Measurements from ENCODE around the gene CENPS.
A peak's percentile ranks its signal among the peaks of the same experiment; 100 is the strongest.
"Not testable (repeated sequence)": the region's sequence is repeated elsewhere in the genome, so short reads cannot be mapped to it uniquely, and the experiment has no call there.

CENPS gene

DNA sequence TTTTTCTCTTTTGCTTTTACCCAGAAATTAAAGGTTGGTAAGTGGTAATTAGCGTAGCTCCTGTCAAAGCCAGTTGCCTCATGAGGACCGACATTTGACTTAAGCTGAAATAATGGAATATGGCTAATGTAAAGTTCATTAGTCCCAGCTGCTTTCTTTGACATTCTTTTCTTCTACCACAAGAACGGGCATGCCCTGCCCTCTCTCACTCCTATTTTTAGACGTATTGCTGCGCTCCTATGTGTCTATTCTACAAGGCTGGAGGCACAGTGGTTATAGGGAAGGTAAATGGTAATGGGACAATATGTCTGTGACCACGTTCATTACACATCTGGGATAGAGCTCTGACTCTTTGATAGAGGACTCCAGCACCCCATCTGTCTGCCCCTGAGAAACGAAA, 26.4 kb downstream of the CENPS start:
- DNase-seq: no peak

DNA sequence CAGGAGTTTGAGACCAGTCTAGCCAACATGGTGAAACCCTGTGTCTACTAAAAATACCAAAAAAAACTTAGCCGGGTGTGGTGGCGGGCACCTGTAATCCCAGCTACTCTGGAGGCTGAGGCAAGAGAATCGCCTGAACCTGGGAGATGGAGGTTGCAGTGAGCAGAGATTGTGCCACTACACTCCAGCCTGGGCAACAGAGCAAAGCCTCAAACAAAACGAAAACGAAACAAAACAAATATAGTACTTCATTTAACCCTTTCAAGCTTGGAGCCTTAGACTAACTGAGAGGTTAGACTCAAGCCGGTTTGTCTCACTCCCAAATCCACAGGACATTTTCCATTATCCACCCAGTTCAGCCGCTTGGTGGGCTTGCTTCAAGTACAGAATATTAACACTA, 27.2 kb downstream of the CENPS start:
- DNase-seq: not testable (repeated sequence)

DNA sequence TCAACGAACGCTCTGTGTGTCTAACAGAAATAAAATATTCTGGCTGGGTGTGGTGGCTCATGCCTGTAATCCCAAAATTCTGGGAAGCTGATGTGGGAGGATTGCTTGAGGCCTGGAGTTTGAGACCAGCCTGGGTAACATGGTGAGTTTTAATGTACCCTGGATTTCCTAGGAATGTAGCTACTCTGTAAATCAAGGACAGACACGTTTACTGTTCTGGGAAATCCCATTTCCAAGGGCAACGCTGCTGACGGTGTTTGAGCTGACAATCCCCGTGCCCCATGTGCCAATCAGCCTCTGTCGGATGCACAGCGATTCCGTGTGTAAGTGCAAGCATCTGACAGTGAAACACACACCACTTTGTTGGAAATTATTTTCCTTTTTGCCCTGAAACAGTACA, 27.6 kb downstream of the CENPS start:
- no peak for DNase-seq

DNA sequence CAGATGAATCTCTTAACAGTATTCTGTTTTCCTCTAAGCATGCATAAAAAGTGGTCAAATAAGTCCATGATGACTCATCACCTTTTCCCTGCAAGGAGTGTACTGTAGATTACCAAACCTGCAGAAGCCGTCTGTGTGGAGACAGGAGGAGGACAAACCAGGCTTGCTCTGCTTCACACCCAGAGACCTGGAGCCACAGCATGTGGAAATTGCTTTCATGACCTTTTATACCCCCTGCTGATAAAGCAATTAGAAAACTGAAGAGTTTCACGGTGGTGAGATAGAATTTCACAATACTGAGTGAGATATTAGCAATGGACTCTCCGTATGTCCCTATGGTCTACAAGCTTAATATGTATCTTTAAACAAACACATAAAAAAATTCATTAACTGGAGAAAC, 29.0 kb downstream of the CENPS start:
- no peak for DNase-seq

DNA sequence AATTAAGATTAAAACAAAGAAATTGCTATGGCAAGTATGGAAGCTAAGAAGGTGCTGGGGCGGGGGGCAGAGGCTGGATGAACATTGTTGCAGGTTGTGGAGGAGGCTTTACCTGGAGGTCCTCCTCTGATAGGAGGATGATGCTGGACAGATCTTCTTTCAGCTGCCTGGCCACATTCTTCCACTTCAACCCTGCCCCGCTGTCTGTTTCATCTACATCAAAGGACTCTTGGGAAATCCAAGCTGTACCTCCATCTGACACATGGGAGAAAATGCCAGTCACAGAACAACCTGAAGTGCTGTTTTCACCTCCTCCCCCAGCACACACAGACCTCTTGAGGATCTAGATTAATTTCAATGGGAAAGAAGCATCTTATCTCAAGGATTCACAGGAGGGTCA, 36.8 kb downstream of the CENPS start:
- no peak for DNase-seq

DNA sequence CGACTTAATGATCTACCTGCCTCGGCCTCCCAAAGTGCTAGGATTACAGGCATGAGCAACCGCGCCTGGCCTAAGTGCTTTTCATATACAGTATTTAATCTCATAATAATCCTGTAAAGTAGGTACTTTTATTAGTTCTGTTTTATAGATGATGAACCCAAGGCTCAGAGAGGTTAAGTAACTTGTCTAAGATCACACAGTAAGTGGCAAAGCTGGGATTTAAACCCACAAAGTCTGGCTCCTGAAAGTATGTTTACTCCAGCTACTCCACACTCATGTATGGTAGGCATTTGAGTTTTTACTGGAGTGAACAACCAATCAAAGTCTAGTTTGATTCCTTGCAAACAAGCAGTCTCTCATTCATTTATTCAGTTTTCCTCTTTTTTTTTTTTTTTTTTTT, 39.8 kb downstream of the CENPS start:
- no peak for DNase-seq

DNA sequence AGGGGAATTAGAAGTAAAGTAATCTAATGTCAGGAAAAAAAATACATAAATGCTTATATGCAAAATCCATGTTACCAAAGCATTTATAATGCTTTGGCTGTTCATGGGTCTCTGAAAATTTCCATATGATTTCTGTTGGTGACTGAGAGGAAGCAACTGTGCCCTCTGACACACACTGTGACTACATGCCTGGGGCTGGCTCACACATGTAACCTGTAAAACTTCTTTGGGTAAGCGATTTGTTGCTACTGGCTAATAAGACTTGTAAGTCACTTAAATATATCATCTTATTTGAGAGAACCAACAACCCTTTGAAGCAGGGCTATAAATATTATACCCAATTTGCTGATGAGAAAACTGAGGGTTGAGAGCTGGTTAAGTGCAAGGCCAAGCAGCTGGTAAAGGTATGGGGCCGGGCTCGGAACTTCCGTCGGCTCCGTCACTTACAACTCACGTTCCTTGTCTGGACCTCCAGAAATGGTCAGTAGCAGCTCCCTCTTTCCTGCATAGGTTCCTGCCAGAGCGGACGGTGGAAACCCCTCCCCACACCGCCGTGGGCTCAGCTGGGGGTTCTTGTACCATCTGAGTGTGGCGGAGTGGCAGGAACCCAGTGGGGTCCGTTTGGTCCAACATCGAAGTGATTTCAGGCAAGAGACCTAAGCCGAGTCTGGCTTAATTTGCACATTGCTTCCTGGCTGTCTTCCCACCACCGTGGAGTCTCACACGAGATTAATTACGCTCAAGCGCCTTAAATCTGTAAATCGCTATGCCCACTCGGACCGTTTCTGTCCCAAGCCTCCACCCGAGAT, 41.4 kb downstream of the CENPS start:
- DNase-seq: peak; percentile 49

DNA sequence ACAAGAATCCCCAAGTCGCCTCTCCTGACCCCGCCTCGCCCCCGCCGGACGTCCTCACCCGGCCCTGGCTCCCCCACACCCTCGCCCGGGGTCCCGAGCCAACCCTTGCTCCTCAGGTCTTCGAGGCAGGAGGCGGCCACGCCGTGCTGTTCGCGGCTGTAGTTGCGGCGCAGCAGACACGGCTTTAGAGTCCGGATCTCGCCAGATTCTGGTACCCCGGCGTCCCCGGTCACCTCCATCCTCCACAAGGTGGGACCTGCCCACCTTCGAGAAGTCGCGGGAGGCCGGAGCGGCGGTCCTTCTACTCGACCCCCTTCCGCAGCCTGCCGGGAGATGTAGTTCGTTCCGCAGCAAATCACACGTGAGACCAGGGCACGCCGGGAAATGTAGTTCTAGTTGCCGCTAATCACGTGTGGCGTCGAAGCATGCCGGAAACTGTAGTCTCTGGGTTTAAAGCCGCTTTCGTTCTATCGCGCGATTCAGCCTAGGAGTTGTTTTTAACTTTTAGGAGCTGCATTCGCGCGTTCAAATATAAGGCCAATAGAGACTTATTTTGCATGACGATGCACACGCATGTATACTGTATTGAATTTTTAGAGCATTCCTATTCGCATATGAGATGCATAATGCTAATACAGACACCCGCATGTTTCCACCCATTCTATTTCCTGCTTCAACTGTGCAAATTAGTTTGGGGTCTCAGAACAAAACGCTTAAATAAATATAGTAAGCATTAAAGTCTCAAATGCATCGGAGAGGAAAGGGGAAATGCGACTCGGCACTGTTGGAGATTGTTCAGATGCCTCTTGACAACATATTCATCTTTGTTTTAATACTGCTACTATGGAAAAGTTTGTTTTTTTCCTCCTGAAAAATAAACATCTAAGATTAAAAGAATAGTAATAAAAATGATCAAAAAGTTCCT, 42.2 kb downstream of the CENPS start, which contains the start of gene DFFA:
TSS of gene DFFA (minus strand) at position 310 of the 925 bp plus-strand sequence. CDS start at position 239, 71 bp downstream.
- peak; percentile 90 for DNase-seq

DNA sequence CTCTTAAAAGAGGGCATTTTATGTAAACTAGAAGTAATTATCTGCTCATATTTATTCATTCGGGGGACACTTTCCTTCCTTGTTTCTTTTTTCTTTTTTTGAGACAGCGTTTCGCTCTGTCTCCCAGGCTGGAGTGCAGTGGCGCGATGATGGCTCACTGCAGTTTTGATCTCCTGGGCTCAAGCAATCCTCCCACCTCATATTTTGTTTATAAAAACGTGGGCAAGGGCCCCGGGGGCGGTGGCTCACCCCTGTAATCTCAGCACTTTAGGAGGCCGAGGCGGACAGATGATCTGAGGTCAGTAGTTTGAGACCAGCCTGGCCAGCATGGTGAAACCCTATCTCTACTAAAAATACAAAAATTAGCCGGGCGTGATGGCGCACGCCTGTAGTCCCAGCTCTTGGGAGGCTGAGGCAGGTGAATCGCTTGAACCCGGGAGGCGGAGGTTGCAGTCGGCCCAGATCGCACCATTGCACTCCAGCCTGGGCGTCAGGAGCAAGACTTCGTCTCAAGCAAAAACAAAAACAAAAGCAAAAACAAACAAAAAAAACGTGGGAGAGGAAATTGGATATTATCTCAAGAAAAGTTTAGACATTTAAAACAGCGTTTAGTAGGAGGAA, 43.0 kb downstream of the CENPS start:
- DNase-seq: no peak

DNA sequence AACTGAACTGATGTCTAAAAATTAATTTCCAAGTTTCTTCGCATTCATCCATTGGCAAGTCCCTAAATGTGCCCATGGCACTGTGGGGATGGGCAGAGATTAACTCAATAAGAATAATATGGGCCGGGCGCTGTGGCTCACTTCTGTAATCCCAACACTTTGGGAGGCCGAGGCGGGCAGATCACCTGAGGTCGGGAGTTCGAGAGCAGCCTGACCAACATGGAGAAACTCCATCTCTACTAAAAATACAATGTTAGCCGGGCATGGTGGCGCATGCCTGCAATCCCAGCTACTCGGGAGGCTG, 44.0 kb downstream of the CENPS start:
- not testable (repeated sequence) for DNase-seq

DNA sequence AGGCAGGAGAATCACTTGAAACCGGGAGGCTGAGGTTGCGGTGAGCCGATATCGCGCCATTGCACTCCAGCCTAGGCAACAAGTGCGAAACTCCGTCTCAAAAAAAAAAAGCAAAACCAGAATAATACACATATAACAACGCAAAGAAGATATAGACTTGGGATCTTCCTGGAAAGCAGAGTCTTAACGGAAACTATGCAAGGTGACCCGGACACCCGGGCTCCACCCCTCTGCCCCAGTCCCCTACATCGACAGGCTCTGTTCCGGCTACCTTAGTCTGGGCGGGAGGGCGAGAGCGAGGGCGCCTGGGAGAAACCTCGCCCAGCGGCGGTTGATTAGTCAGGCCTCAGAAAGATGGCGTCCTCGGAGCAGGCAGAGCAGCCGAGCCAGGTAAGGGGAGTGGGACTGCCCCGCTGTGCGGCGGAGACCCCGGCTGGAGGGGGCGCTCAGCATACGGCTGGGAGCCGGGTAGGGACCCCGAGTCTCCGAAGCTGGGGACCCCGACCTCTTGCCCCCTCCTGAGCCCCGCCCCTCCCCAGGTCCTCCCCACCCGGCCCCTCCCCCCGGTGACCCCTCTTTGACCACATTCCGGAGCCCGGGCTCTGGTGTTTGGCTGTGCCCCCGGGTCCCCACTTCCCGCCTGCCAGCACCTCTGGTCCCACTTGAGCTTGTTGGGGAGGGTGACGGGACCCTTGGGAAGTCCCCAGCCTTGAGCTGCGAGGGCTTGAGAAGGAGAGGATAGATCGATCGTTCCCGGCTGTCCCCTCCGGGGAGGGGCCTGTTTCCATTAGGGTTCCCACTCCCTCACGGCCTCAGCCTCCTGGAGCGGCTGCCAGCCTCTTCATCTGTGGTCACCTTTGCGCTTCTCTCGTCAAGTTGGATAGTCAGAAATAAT, 44.6 kb downstream of the CENPS start, which contains the start of gene PEX14:
TSS of gene PEX14 (plus strand) at position 338 of the 895 bp plus-strand sequence. CDS start at position 355, 17 bp downstream.
- peak; percentile 73 for DNase-seq

DNA sequence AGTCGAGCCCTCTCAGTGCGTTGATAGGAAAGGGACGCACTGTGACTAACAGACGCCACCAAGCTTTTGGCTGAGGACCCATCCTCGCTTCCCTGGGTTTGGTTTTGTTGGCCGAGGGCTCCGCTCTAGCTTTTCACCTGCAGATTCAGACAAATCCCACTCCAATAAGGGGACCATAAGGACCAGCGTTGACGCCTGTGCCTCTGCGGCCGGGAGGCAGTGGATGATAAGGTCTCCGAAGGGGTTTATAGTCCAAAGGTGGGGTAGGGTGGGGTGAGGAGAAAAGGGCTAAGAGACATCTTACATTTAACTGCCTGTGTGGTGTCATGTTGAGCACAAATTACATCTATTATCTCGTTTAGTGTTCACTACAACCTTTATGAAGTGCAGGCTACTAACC, 45.3 kb downstream of the CENPS start:
- no peak for DNase-seq

DNA sequence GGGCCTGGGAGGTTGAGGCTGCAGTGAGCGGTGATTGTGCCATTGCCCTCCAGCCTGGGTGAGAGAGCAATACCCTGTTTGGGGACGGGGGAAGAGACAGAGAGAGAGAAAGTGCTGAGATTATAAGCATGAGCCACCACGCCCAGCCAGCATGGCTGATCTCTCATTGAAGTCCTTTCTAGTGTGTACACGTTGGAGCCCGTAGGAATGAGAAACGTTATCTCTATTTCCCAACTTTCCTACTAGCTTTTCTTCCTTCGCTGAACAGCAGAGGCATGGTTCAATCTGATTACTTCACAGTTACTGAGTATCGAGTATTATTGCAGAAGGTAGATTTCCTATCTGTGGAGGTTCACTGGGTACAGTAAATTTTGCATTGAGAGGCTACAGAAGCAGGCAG, 49.1 kb downstream of the CENPS start:
- no peak for DNase-seq

DNA sequence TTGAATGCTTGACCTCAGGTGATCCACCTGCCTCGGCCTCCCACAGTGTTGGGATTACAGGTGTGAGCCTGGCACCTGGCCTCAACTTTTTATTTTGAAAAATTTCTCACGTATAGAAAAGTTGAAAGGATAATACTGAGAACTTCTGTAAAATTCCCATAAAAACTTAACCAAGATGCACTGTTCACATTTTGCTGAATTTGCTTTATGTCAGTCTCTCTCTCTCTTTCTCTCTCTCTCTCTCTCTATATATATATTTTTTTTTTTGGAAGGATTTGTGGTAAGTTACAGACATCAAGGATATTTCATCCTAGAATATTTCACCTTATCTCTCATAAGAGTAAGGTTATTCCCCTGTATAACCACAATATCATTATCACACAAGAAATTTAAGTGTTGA, 50.4 kb downstream of the CENPS start:
- DNase-seq: no peak

DNA sequence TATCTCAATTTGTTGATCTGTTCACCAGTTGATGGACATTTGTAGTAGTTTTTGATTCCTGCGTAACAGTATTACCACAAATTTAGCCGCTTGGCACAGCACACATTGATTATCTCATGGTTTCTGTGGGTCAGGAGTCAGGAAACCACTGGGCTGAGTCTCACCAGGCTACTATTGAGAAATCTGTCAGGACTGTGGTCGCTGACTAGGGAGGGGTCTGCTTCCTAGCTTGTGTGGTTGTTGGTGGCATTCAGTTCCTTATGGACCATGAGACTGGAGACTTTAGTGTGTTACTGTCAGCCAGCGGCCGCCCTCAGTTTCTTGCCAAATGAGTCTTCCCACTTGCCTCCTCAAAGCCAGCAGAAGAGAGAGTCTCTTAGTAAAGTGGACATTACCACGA, 54.3 kb downstream of the CENPS start:
- DNase-seq: no peak

DNA sequence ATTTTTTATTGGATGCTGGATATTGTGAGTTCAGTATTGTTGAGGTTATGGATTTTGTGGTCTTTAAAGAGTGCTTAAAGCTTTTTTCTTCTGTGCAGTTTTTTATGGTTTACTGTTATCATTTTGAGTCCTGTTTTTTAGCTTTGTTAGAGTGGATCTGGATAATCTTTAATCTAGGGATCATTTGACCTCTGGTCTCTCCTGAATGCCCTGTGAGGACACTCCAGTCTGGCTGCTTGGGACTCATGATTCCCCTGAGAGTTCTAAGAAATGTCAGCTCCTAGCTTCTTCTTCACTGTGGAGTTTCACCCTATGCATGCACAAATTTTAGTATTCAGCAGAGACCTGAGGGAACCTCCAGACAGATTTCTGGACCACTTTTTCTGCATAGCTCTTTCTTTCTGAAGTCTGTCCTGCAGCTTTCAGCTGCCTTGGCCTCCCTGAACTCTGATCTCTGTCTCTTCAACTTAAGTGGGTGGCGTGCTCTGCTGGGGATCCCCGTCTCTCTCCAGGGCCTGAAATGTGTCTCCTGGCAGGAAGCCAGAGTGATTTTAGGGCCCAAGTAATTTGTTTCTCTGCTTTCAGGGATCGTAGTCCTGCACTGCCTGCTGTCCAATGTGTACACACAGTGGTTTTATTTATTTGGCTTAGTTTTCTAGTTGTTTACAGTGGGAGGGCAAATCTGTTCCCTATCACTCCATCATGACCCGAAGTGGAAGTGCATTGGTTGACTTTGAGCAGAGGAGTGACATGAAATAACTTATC, 59.2 kb downstream of the CENPS start:
- DNase-seq: no peak

DNA sequence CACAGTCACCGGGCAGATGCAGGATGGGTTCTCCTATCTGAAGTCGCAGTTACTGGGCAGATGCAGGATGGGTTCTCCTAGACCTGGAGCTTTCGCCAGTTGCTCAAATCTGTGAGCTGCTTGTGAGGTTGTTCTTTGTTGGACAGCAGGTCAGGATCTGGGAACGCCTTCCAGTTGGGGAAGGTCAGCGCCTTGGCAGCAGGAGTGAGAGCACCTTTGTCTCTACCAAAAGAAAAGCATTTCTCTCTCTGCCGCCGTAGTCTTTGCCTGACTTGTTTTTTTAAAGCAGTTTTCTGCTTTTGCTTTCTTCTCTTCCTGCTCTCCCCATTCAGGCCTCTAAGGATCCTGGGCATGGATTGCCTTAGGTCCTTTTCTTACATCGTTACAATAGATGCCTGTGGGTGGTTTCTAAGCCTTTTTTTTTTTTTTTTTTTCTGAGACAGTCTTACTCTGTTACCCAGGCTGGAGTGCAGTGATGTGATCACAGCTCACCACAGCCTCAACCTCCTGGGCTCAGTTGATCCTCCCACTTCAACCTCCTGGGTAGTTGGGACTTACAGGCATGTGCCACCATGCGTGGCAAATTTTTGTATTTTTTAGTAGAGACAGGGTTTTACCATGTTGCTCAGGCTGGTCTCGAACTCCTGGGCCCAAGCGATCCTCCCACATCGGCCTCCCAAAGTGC, 60.2 kb downstream of the CENPS start:
- DNase-seq: no peak

All from T1000 (cell line).